HG03439 (cell line): ENCODE results near the gene LSM7.
A peak's percentile ranks its signal among the peaks of the same experiment; 100 is the strongest.

Experiments
- ATAC-seq: cut with Tn5 transposase; IDR thresholded peaks from one replicate; pipeline ENCODE4 v1.9.1; 2021; ENCODE audit warnings: mild to moderate bottlenecking, moderate library complexity; ENCODE audit not compliant: unreplicated experiment

LSM7 gene

GRCh38 chr19:2328401-2329148 lies at the start of gene LSM7, which contains the start of gene SPPL2B:
TSS of gene LSM7 (minus strand) at chr19:2328586. CDS start at chr19:2328566, 20 bp downstream.
TSS of gene SPPL2B (plus strand) at chr19:2328684. CDS start at chr19:2328710, 26 bp downstream.
- ATAC-seq = peak; percentile 61

- ATAC-seq = no peak
These were observed 48.6 kb upstream of the LSM7 start for GRCh38 chr19:2376784-2377519.

GRCh38 chr19:2375353-2376121 lies 47.2 kb upstream of the LSM7 start:
- ATAC-seq = no peak

GRCh38 chr19:2374808-2375207 lies 46.4 kb upstream of the LSM7 start:
- ATAC-seq = no peak

- no peak for ATAC-seq
These were observed 43.8 kb upstream of the LSM7 start for GRCh38 chr19:2372076-2372612.

- ATAC-seq = no peak
These were observed 43.3 kb upstream of the LSM7 start for GRCh38 chr19:2371656-2372055.

GRCh38 chr19:2365201-2365970 lies 37.0 kb upstream of the LSM7 start:
- ATAC-seq = no peak

- ATAC-seq = no peak
These were observed 35.0 kb upstream of the LSM7 start for GRCh38 chr19:2363419-2363818.

GRCh38 chr19:2362970-2363300 lies 34.5 kb upstream of the LSM7 start:
- ATAC-seq = no peak

- ATAC-seq = no peak
These were observed 33.9 kb upstream of the LSM7 start for GRCh38 chr19:2362046-2362969.

- ATAC-seq = no peak
These were observed 33.1 kb upstream of the LSM7 start for GRCh38 chr19:2361246-2362045.

GRCh38 chr19:2360833-2361232 lies 32.4 kb upstream of the LSM7 start:
- ATAC-seq = no peak

GRCh38 chr19:2359992-2360685 lies 31.8 kb upstream of the LSM7 start, which contains the start of gene TMPRSS9:
TSS of gene TMPRSS9 (plus strand) at chr19:2360265. CDS start at chr19:2389786, 29,521 bp downstream.
- ATAC-seq = no peak

- no peak for ATAC-seq
These were observed 30.3 kb upstream of the LSM7 start for GRCh38 chr19:2358548-2359173.

- ATAC-seq = no peak
These were observed 29.2 kb upstream of the LSM7 start for GRCh38 chr19:2357279-2358206.

- ATAC-seq = no peak
These were observed 27.8 kb upstream of the LSM7 start for GRCh38 chr19:2356036-2356646.
